K562 treated with DMSO at 1 percent for 24 hours (cell line): ENCODE measurements around the gene ZNF266. TPM values are rescaled to one million over a fixed set of nuclear protein-coding genes. Genes with fewer than 3 reads are reported as not detected.

Source experiments
- total RNA-seq: library from RNA; unstranded; fragments of 300-600 nt; gene quantifications from 2 replicates; pipeline ENCODE4 v1.2.3, GENCODE V29; 2022; ENCODE audit warnings: low read depth; ENCODE audit not compliant: insufficient read depth

The ZNF266 gene
- 18.9 and 19.1 TPM in 2 replicates for total RNA-seq

DNA sequence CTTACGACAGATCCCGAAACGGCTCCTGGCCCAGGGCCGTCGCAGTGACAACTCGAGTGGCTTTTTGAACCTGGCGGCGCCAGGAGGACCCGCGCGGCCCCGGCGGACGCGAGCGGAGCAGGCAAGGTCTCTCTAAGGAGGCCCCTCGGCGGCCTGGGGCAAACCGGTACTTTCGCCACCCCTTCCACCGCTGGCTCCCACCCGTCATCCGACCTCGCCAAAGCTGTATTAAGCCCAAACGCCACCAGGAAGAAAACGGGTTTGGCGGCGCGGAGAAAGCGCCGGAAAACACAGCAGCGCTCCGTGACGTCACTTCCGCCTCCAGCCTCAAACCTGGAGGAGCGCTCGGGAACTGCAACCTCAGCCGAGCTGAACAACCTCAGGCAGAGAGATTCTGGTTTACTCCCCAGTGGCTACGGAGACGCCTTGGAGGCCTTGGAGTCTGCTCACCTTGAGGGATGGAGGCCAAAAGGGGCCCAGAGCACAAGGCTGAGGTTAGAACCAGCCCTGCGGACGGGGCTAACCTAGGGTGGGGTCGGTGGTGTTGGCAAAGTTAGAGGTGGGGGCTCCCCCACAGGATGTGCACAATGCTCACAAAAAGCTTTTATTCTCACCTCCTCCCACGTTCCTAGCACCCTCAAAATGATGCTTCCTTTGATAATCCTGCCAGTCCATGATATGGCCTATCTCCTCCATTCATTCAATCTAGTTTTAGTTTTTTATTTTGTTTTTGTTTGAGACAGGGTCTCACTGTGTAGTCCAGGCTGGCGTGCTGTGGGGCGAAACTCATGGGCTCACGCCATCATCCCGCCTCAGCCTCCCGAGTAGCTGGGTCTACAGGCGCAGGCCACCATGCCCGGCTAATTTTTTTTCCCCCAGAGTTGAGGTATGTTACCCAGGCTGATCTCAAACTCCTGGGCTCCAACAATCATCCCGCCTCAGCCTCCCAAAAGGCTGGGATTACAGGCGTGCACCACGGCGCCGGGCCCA, at the start of gene ZNF266:
Gene ZNF266, minus strand, starts transcription at position 295 of the 990 bp plus-strand sequence. CDS start 15,484 bp downstream, outside the sequence.

DNA sequence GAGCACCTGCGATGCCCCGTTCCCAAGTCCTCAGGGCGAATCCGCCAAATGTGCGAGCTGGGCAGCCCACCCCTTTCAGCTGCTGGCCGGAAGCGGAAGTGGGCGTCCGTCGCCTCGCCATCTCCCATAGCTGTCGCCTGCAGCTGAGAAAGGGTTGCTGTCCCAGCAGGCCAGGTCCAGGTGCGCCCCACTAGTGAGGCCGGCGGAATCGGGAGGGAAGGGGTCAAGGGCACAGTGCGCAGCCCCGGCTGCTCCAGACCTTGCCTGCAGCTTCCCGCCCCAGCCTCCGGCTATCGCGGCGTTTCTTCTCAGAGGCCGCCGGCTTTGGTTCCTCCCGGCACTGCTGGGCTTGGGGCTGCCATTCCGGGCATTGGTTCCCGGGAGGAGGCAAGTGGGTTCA, 72.5 kb downstream of the ZNF266 start, which contains the start of gene ZNF177:
Gene ZNF177, plus strand, starts transcription at position 109 of the 400 bp plus-strand sequence. CDS start 15,299 bp downstream, outside the sequence.

Other genes starting within 250 kb of the ZNF266 start
- not detected in 2 replicates for gene OR7D4, start 216.0 kb downstream of the ZNF266 start, total RNA-seq
- gene OR7E24, start 184.6 kb downstream of the ZNF266 start, total RNA-seq: not detected in 2 replicates
- 2.9 and 5.7 TPM in 2 replicates for gene ZNF699, start 125.7 kb downstream of the ZNF266 start, total RNA-seq
- 5.7 and 8.4 TPM in 2 replicates for gene ZNF559, start 111.4 kb downstream of the ZNF266 start, total RNA-seq
- 2.2 and 7.2 TPM in 2 replicates for gene ZNF177, start 72.6 kb downstream of the ZNF266 start, total RNA-seq
- 0.19 TPM in 1 of 2 replicates, not detected in the other for gene ZNF560, start 63.0 kb upstream of the ZNF266 start, total RNA-seq
- gene ZNF426, start 103.1 kb upstream of the ZNF266 start, total RNA-seq: 3.1 and 6.3 TPM in 2 replicates
- gene ZNF121, start 148.9 kb upstream of the ZNF266 start, total RNA-seq: 5.0 and 6.5 TPM in 2 replicates
- gene ZNF561, start 185.7 kb upstream of the ZNF266 start, total RNA-seq: 13.9 and 14.1 TPM in 2 replicates
- gene ZNF562, start 239.5 kb upstream of the ZNF266 start, total RNA-seq: 3.1 and 4.5 TPM in 2 replicates